ENCODE data around the gene SIRT2. TPM values are rescaled to one million over a fixed set of nuclear protein-coding genes. Genes with fewer than 3 reads are reported as not detected.
A peak's percentile ranks its signal among the peaks of the same experiment; 100 is the strongest.

Gene SIRT2
- polyA plus RNA-seq, 3 donors = 57.5 to 65.9 (median 64.3) TPM

GRCh38 chr19:38838208-38838985 lies 61.0 kb downstream of the SIRT2 start:
- H3K4me1 Mint-ChIP-seq = no peaks in the 10 kb centered on the region
- H3K36me3 Mint-ChIP-seq = peaks cover 74 to 82% of the 10 kb centered on the region in 2 donors
- Histone ChIP-seq H3K4me3 (replicated peaks in 1 of 3; ENCODE audit: low read depth in 2 of 3, low read length in 3 of 3) (no peak overlapping the region), H3K4me1 (ENCODE audit: control insufficient read depth in 1 of 2, insufficient read depth in 2 of 2, low read length in 2 of 2) (no peaks in the 10 kb centered on the region), H3K36me3 (replicated peaks in 1 of 2; ENCODE audit: control insufficient read depth in 1 of 2, insufficient read depth in 2 of 2, low read length in 2 of 2) (peaks cover 79 to 83% of the 10 kb centered on the region in 2 donors), H2AFZ (ENCODE audit: insufficient read depth, low read depth, low read length, poor library complexity, severe bottlenecking) (no peak overlapping the region), H3K79me2 (ENCODE audit: insufficient read depth, low read length) (peaks cover 31% of the 10 kb centered on the region), H3K27me3 (ENCODE audit: control insufficient read depth in 2 of 2, insufficient read depth in 2 of 2, low read length in 2 of 2) (no peaks in the 10 kb centered on the region), H4K20me1 (ENCODE audit: insufficient read depth, low read length) (peaks cover 71% of the 10 kb centered on the region), H3K9me3 (replicated peaks in 1 of 2; ENCODE audit: control insufficient read depth in 1 of 2, insufficient read depth in 1 of 2, low read length in 2 of 2) (no peaks in the 10 kb centered on the region), H3K27ac (ENCODE audit: low read depth in 1 of 2, low read length in 2 of 2) (peak overlapping the region in 1 of 2 donors; percentile 3), H3K4me2 (replicated peaks; ENCODE audit: extremely low read depth, low read length, poor library complexity, severe bottlenecking) (no peak overlapping the region), H3K9ac (ENCODE audit: insufficient read depth, low read length, poor library complexity, severe bottlenecking) (no peak overlapping the region)
- H3K27me3 Mint-ChIP-seq (ENCODE audit: low read depth in 3 of 3) = peaks cover 0 to 2% (median 0%) of the 10 kb centered on the region in 3 donors
- no peak for DNase-seq
- intact Hi-C loops (cut with micrococcal nuclease) = no loop called here
- H3K4me3 Mint-ChIP-seq = no peak overlapping the region
- WGBS (ENCODE audit: insufficient coverage) = 91% methylated on average over 8 of the region's 19 CpGs
- no peaks in the 10 kb centered on the region for H3K9me3 Mint-ChIP-seq
- peak overlapping the region in 6 of 7 donors; percentile 37 to 77 (median 53) for H3K27ac Mint-ChIP-seq
- TF ChIP-seq, protein P1, sequence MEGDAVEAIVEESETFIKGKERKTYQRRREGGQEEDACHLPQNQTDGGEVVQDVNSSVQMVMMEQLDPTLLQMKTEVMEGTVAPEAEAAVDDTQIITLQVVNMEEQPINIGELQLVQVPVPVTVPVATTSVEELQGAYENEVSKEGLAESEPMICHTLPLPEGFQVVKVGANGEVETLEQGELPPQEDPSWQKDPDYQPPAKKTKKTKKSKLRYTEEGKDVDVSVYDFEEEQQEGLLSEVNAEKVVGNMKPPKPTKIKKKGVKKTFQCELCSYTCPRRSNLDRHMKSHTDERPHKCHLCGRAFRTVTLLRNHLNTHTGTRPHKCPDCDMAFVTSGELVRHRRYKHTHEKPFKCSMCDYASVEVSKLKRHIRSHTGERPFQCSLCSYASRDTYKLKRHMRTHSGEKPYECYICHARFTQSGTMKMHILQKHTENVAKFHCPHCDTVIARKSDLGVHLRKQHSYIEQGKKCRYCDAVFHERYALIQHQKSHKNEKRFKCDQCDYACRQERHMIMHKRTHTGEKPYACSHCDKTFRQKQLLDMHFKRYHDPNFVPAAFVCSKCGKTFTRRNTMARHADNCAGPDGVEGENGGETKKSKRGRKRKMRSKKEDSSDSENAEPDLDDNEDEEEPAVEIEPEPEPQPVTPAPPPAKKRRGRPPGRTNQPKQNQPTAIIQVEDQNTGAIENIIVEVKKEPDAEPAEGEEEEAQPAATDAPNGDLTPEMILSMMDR (IDR thresholded peaks at IDR 0.05) = no peak

GRCh38 chr19:38837656-38838121 lies 61.7 kb downstream of the SIRT2 start:
- H3K36me3 Mint-ChIP-seq = peaks cover 67 to 75% of the 10 kb centered on the region in 2 donors
- no peak for DNase-seq
- TF ChIP-seq, protein P1 (IDR thresholded peaks at IDR 0.05) = no peak
- no peak overlapping the region for H3K4me2 ChIP-seq (replicated peaks; ENCODE audit: extremely low read depth, low read length, poor library complexity, severe bottlenecking)
- WGBS (ENCODE audit: insufficient coverage) = 97% methylated on average over 7 of the region's 7 CpGs
- H3K9me3 Mint-ChIP-seq = no peaks in the 10 kb centered on the region
- H3K27me3 Mint-ChIP-seq (ENCODE audit: low read depth in 3 of 3) = peaks cover 0 to under 1% (median 0%) of the 10 kb centered on the region in 3 donors
- H3K4me1 Mint-ChIP-seq = no peaks in the 10 kb centered on the region
- no peak overlapping the region for H2AFZ ChIP-seq (ENCODE audit: insufficient read depth, low read depth, low read length, poor library complexity, severe bottlenecking)
- peak overlapping the region in 1 of 7 donors; percentile 65 for H3K27ac Mint-ChIP-seq
- H3K9me3 ChIP-seq (replicated peaks in 1 of 2; ENCODE audit: control insufficient read depth in 1 of 2, insufficient read depth in 1 of 2, low read length in 2 of 2) = no peaks in the 10 kb centered on the region
- H3K9ac ChIP-seq (ENCODE audit: insufficient read depth, low read length, poor library complexity, severe bottlenecking) = no peak overlapping the region
- H4K20me1 ChIP-seq (ENCODE audit: insufficient read depth, low read length) = peaks cover 63% of the 10 kb centered on the region
- H3K27ac ChIP-seq (ENCODE audit: low read depth in 1 of 2, low read length in 2 of 2) = no peak overlapping the region
- H3K4me3 ChIP-seq (replicated peaks in 1 of 3; ENCODE audit: low read depth in 2 of 3, low read length in 3 of 3) = no peak overlapping the region
- H3K79me2 ChIP-seq (ENCODE audit: insufficient read depth, low read length) = peaks cover 24% of the 10 kb centered on the region
- peaks cover 72 to 76% of the 10 kb centered on the region in 2 donors for H3K36me3 ChIP-seq (replicated peaks in 1 of 2; ENCODE audit: control insufficient read depth in 1 of 2, insufficient read depth in 2 of 2, low read length in 2 of 2)
- no peaks in the 10 kb centered on the region for H3K4me1 ChIP-seq (ENCODE audit: control insufficient read depth in 1 of 2, insufficient read depth in 2 of 2, low read length in 2 of 2)
- intact Hi-C loops (cut with micrococcal nuclease) = no loop called here
- no peak overlapping the region for H3K4me3 Mint-ChIP-seq
- no peaks in the 10 kb centered on the region for H3K27me3 ChIP-seq (ENCODE audit: control insufficient read depth in 2 of 2, insufficient read depth in 2 of 2, low read length in 2 of 2)
